Umbilical cord (tissue), 2 donors: Measurements from ENCODE around the gene JKAMP. TPM values are rescaled to one million over a fixed set of nuclear protein-coding genes. Genes with fewer than 3 reads are reported as not detected.
"Not testable (repeated sequence)": the region's sequence is repeated elsewhere in the genome, so short reads cannot be mapped to it uniquely, and the experiment has no call there.

ENCODE experiments used
- DNase-seq: peaks from one replicate; pipeline ENCODE4 v3.0.0-alpha.2; 2015; ENCODE audit warnings: low spot score
- total RNA-seq: library from RNA; depleted of rRNA; stranded (reverse); fragments of >200 nt; gene quantifications from one replicate; pipeline ENCODE4 v1.2.3, GENCODE V29; 2014; ENCODE audit warnings: low replicate concordance; ENCODE audit not compliant: insufficient read depth

The JKAMP gene, protein sequence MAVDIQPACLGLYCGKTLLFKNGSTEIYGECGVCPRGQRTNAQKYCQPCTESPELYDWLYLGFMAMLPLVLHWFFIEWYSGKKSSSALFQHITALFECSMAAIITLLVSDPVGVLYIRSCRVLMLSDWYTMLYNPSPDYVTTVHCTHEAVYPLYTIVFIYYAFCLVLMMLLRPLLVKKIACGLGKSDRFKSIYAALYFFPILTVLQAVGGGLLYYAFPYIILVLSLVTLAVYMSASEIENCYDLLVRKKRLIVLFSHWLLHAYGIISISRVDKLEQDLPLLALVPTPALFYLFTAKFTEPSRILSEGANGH
- total RNA-seq: 57.3 TPM

DNA sequence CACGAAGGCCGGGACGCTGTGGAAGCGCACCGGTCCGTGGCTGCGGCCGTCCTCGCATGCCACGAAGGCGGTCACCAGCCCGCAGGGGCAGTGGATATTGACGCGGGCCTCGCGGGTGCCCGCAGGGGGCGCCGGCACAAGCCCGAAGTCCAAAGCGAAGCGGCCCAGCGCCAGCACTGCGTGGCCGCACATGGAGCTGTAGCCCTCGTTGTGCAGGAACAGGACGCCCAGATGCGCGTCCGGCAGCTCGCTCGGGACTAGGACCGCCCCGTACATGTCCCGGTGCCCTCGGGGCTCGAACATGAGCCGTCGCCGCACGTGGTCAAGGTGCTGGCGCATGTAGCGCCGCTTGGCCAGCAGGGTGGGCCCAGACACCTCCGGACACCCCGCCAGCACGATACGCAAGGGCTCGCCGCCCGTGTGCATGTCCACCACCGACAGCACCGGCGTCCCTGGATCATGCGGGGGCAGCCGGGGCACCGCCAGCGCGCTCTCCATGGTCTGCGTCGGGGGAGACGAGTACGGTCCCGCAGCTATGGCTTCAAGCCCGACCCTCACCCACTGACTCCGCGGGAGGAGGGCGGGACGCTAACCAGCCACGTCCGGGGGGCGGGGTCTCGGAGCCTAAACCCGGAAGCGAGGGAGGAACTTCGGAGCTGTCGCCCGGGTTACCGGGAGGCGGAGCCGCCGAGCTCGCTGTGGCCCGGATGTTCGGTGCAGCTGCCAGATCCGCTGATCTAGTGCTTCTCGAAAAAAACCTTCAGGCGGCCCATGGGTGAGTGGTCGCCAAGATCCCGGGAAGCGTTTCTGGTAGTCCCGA is at the start of gene JKAMP, which contains the start of gene L3HYPDH:
TSS of gene JKAMP (plus strand) at position 699 of the 820 bp plus-strand sequence. CDS start at position 772, 73 bp downstream.
TSS of gene L3HYPDH (minus strand) at position 590 of the 820 bp plus-strand sequence. CDS start at position 498, 92 bp downstream.
- DNase-seq: peak; percentile 98

DNA sequence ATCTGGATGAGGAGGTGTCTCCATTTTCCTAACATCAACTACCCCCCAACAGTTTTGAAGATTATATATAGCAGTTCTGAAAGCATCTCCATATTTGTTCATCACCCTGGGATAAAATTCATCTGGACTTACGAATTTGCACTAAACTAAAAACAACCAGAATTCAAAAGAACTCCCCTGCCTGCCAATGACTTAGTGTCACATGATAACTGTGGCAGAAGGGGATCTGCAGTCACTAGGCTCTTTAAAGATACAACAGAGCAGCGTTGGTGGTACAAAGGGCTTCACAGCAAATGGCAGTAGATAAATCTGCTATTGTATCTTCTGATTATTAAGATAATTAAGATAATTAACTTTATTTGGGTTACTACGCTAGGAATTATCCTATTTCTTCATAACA is 49.2 kb upstream of the JKAMP start:
- no peak for DNase-seq

GRCh38 chr14:59435987-59436386 is 48.3 kb upstream of the JKAMP start:
- DNase-seq: no peak

DNA sequence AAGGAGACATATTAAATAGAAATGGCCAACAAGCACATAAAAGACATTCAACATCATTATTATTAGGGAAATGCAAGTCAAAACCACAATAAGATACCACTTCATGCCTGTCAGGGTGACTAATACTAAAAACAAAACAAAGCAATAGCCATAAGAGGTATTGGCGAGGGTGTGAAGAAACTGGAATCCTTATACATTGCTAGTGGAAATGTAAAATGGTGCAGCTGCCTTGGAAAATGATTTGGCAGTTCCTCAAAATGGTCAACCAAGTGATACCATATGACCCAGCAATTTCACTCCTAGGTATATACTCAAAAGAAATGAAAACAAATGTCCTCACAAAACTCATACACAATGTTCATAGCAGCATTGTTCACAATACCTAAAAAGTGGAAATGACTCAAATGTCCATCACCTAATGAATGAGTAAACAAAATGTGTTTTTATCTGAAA is 46.1 kb upstream of the JKAMP start:
- DNase-seq: no peak

DNA sequence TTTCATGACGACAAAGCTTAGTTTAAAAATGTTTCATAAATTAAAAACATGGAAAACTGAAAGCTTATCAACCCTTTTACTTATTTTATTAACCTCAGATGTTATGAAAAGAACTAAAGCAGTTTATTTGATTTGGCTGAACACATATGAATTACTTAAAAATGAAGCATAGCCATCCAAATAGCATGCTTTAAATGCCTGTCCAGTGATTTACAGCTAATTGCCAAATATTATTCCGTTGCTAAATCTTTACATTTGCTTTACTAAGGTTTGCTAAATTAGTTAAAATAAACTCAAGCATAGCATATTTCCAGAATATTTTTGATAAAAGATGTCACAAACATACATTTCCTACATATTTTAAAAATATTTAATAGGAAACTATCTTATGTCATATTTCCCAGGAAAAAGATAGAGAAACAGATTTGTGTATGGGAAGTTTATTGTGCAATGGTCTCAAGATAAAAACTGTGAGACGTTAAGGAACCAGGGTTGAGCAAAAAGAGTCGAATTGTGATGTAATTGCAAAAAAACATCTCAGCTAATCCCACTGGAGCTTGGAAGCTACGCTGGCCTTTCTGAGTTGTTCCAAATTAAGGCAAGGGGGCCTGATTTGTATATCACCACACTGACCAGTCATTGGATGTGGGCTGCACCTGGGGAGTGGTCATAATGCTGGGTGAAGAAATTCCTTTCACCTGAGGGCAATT is 44.9 kb upstream of the JKAMP start:
- DNase-seq: peak; percentile 50

DNA sequence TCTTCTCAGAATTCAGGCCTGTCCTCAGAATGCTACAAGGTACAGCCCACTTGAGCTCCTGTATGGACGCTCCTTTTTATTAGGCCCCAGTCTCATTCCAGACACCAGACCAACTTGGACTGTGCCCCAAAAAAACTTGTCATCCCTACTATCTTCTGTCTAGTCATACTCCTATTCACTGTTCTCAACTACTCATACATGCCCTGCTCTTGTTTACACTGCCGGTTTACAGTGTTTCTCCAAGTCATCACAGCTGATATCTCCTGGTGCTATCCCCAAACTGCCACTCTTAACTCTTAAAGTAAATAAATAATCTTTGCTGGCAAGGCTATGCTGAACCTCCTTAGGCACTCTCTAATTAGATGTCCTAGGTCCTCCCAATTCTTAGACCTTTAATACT is 35.6 kb upstream of the JKAMP start:
- DNase-seq: not testable (repeated sequence)

- no peak for DNase-seq
Measured at GRCh38 chr14:59450716-59451115, 33.6 kb upstream of the JKAMP start.

DNA sequence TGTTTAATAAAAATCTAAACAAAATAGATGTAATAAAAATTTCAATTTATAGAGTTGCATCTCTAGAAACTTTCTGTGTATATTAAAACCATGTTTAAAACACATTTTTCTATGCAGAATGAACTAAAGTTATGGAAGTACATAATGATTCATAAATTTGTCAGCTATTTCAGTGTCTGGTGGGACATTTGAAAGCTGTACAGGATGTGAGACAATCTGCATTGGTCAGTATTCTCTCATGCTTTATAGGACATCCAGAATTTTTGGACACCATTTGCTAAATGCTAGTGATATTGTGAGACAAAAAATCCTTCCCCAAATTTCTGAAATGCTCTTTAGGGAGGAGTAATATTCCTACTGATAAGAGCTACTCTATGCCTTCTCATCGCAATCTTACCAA is 32.5 kb upstream of the JKAMP start:
- DNase-seq: no peak

- peak; percentile 8 for DNase-seq
Measured at GRCh38 chr14:59454139-59454538, 30.2 kb upstream of the JKAMP start.

DNA sequence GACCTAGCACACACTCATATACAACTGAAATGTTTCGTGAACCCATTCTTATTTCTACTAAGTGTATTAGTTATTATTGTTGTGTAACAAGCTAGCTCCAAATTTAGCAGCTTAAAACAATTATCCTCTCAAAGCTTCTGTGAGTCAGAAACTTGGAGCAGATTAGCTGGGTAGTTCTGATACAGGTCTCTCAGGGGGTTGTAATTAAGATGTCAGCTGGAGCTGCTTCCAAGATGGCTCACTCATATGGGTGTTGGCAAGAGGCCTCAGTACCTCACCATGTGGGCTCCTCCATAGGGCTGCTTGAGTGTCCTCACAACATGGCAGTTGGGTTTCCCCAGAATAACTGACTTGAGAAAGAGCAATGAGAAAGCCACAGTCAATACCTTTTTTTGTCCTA is 28.9 kb upstream of the JKAMP start:
- no peak for DNase-seq

GRCh38 chr14:59458486-59458885 is 25.8 kb upstream of the JKAMP start:
- no peak for DNase-seq

DNA sequence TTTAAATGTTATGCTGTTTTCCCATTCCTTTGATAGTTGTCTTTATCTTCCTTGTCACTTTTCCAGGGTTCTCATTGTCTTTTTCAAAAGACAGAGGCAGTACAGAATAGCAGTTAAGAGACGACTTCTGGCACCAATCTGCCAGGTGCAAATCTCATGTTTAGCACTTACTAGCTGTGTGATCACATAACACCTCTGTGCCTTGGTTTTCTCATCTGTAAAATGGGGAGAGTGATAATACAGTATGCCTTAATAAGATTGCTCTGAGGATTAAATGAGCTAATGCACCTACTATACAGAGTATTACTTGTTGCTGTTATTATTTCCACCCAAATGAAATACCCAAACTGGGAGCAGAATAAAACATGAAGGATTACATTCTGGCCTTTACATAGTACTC is 23.9 kb upstream of the JKAMP start:
- DNase-seq: no peak

- no peak for DNase-seq
Measured at GRCh38 chr14:59461891-59462290, 22.4 kb upstream of the JKAMP start.

DNA sequence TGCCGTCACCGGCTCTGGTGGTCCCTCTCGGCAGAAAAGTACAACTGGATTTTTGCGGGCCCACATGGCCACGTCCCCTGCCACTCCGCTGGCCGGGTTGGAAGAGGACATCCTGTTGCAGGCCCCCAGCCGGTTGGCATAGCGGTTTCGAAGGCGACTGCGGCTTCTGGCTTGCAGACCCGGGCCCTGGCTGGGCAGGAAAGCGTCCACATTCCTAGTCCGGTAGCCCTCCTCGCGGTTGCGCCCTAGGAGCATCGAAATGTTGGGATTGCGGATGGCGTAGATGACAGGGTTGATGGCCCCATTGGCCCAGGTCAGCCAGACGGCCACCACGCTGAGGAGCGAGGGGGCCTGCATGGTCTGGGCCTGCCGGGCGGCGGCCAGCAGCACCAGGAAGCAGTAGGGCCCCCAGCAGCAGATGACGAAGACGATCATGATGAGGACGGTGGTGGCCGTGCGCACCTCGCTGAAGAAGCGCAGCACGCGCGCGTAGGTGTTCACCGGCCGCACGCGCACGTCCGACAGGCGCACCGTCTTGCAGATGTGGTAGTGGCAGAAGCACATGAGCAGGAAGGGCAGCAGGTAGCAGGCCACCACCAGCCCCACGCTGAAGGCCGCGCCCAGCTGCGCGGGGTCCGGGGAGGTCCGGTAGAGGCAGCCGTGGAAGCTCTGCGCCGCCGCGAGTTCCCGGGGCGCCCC is 20.4 kb upstream of the JKAMP start:
- DNase-seq: no peak

DNA sequence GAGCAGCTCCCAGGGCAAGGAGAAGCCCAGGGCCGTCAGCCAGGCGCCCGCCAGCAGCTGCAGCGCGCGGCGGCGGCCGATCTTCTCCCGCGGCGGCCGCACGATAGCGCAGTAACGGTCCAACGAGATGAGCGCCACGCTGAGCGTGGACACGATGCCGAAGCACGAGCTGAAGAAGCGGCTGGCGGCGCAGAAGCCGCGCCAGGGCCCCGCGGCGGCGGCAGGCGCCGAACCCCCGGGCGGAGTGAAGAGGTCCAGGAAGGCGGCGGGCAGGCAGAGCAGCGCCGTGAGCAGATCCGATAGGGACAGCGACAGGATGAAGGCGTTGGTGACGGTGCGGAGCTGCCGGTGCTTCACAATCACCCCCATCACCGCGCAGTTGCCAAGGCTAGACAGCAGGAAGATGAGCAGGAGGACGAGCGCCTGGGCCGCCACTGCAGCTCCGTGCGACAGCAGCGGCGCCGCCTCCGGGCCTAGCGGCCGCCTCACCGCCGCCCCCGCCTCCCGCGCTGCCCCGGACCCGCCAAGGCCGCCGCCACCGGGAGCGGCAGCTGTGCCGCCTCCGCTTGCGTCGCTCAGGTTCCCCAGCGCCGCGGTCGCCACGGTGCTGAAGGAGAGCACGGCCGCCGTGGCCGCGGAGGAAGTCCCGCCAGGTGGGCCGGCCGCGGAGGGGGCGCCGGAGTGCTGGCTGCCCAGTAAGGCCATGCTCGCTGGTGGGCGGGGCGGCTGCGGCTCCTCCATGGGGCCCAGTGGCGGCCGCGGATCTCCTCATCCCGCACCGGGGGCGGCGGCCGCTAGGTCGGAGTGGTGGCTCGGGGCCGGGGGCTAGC is 19.6 kb upstream of the JKAMP start:
- DNase-seq: peak; percentile 69

DNA sequence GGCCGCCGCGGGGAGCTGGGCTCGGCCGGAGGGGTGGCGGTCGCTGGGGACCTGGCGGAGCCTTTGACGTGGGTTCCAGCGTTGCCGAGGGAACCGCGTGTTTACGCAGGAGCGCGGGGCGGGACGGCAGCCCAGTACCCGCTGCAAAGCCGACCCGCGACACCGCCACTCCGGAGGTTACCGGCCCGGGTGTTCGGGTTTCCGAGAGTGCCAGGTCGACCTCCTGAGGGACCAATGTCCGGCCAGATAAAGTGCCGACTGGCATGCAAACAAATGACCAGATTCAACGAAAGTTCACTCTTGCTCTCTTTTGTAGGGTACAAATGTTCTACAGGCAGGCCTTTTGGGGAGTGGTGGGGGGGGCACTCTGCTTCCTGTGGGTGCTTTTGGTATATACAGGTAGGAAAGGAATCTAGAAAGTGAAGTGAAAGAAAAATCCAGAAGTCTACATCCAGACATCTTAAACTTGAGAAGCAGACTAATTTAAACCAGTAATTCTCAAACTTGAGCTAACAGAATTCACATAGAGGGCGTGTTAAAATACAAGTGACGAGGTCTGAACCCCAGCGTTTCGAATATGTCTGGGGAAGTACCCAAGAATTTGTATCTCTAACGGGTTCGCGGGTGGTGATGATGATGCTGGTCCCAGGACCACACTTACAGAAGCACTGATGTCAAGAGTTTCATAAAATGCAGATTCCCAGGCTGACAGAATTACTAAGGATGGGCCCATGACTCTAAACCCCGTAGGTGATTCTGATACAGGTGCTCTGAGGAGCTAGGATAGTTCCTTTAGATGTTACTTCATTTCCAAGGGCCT is 18.8 kb upstream of the JKAMP start, which contains the start of gene GPR135:
TSS of gene GPR135 (minus strand) at position 65 of the 820 bp plus-strand sequence. CDS start 154 bp downstream, outside the sequence.
- DNase-seq: no peak

GRCh38 chr14:59474172-59474571 is 10.1 kb upstream of the JKAMP start:
- DNase-seq: no peak

DNA sequence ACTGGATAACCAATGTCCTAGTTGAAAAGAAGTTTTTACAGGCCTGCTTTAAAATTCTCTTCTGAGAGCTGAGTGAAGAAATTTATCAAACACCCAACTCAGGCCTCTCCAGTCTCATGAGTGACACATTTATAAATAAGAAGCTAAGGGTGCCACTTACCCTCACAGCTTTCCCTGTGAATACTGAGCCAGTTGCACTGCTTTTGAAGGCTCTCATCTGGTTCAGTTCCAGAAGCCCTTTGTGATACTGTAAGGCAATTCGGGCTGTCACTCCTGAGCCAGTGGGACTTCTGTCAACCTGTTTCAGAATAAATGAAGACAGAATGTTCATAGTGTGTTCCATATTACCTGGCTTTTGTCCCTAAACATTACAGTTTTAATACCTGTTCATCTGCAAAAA is 8.6 kb upstream of the JKAMP start:
- no peak for DNase-seq

DNA sequence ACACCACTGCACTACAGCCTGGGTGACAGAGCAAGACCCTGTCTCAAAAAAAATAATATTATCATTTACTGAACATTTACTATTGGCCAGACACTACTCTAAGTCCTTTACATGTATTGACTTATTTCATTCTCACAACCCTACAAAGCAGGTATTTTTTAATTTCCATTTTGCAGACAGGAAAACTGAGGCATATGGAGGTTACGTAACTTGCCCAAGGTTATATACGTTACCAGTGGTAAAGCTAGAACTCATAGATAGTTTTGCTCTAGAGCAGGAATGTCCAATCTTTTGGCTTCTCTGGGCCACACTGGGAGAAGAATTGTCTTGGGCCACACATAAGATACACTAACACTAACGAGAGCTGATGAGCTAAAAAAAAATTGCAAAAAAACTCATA is 5.8 kb upstream of the JKAMP start:
- DNase-seq: no peak
